Activated naive CD8-positive, alpha-beta T cell treated with anti-CD3 and anti-CD28 coated beads, Interleukin-2, amount 50 U/mL, for 24 hours (primary cell): Measurements from ENCODE around the gene SLC24A3.

Experiments used
- ATAC-seq: fragments of 150-1000 bp; cut with Tn5 transposase; one replicate; pipeline ENCODE4 v1.10.0; 2021
- DNase-seq: peaks from one replicate; pipeline ENCODE4 v3.0.0; 2021
- H3K27ac Mint-ChIP-seq: one replicate; pipeline ENCODE4 v1.8.0; 2021; ENCODE audit warnings: mild to moderate bottlenecking, mixed read lengths
- H3K27me3 Mint-ChIP-seq: one replicate; pipeline ENCODE4 v1.8.0; 2021; ENCODE audit warnings: mixed read lengths
- H3K36me3 Mint-ChIP-seq: one replicate; pipeline ENCODE4 v1.8.0; 2021; ENCODE audit warnings: low read depth, mixed read lengths
- H3K4me1 Mint-ChIP-seq: one replicate; pipeline ENCODE4 v1.8.0; 2021; ENCODE audit warnings: mixed read lengths
- H3K4me3 Mint-ChIP-seq: one replicate; pipeline ENCODE4 v1.8.0; 2021; ENCODE audit warnings: mild to moderate bottlenecking, moderate library complexity, mixed read lengths
- H3K9me3 Mint-ChIP-seq: one replicate; pipeline ENCODE4 v1.8.0; 2021; ENCODE audit warnings: mixed read lengths

The SLC24A3 gene

DNA sequence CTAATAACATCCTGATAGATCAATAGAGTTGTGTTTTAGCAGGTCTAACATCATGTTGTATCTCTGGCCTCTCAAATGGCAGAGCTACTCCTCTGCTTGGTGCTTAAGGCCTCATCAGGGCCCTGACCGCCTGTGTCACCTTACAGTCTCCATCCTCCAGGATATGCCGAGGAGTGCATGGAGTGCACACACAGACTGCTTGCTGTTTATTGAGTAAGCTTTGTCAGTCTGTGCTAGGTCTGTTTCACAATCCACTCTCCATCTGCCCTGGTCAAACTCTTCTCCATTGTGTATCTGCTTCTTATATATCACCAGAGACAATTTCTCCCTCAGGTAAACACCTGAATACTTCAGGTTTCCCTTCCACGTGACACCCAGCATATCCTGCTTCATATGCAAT lies 136.1 kb downstream of the SLC24A3 start:
- Mint-ChIP-seq H3K4me3 (no peak overlapping the region), H3K27ac (no peak overlapping the region), H3K36me3 (no peaks in the 10 kb centered on the region), H3K27me3 (peaks cover 3% of the 10 kb centered on the region), H3K9me3 (peaks cover 5% of the 10 kb centered on the region), H3K4me1 (no peaks in the 10 kb centered on the region)
- DNase-seq = no peak
- ATAC-seq = no peak

GRCh38 chr20:19349879-19350278 lies 137.4 kb downstream of the SLC24A3 start:
- H3K9me3 Mint-ChIP-seq = peaks cover 5% of the 10 kb centered on the region
- ATAC-seq = no peak
- H3K4me3 Mint-ChIP-seq = no peak overlapping the region
- no peak for DNase-seq
- H3K4me1 Mint-ChIP-seq = no peaks in the 10 kb centered on the region
- H3K27me3 Mint-ChIP-seq = peaks cover 3% of the 10 kb centered on the region
- H3K36me3 Mint-ChIP-seq = no peaks in the 10 kb centered on the region
- no peak overlapping the region for H3K27ac Mint-ChIP-seq

- peaks cover 3% of the 10 kb centered on the region for H3K27me3 Mint-ChIP-seq
- no peaks in the 10 kb centered on the region for H3K4me1 Mint-ChIP-seq
- DNase-seq = no peak
- H3K4me3 Mint-ChIP-seq = no peak overlapping the region
- H3K9me3 Mint-ChIP-seq = no peaks in the 10 kb centered on the region
- ATAC-seq = no peak
- no peaks in the 10 kb centered on the region for H3K36me3 Mint-ChIP-seq
- H3K27ac Mint-ChIP-seq = no peak overlapping the region
These were observed 139.1 kb downstream of the SLC24A3 start for GRCh38 chr20:19351542-19351941.

GRCh38 chr20:19354950-19355349 lies 142.5 kb downstream of the SLC24A3 start:
- Mint-ChIP-seq H3K4me1 (no peaks in the 10 kb centered on the region), H3K36me3 (no peaks in the 10 kb centered on the region), H3K4me3 (no peak overlapping the region), H3K27ac (no peak overlapping the region), H3K27me3 (peaks cover 3% of the 10 kb centered on the region), H3K9me3 (no peaks in the 10 kb centered on the region)
- no peak for DNase-seq
- ATAC-seq = no peak

DNA sequence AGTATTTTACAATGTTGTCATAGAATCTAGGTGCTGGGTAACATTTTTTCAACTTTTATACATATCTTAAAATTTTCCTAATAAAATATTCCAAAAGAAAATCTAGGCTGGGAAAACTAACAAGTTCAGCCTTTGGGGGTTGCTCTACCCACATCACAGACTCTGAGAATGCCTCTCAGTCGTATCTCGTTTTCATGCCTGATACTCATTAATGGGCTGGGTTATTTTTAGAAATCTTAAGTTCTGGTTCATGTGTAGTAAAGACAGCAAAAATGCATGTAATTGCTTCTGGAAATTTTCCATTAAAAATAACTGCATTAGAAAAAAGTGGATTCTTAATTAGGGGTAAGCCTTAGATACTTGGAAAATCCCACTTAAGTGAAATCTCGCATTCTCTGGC lies 149.3 kb downstream of the SLC24A3 start:
- no peak overlapping the region for H3K27ac Mint-ChIP-seq
- ATAC-seq = no peak

DNA sequence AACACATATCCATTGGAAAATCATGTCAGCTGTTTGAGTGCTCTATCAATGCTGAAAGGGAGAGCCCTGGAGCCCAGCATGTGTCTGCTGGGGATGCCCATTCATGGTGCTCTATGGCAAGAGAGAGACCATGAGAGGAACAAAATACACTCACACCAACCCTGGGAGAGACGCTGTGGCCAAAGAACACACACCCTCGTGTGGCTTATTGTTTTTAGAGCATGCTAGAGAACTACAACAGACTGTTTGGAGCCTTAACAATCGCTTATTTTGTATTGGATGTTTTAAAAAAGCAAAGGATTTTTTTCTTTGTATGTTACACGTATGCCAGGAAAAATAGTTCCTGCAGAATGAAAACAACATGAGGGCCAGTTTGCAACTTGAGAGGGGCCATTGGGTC lies 151.0 kb downstream of the SLC24A3 start:
- peaks cover 2% of the 10 kb centered on the region for H3K27me3 Mint-ChIP-seq
- no peaks in the 10 kb centered on the region for H3K4me1 Mint-ChIP-seq
- no peak for ATAC-seq
- no peak overlapping the region for H3K27ac Mint-ChIP-seq
- no peaks in the 10 kb centered on the region for H3K9me3 Mint-ChIP-seq
- H3K4me3 Mint-ChIP-seq = no peak overlapping the region
- no peaks in the 10 kb centered on the region for H3K36me3 Mint-ChIP-seq
- no peak for DNase-seq

More for the DNA sequence above, 149.3 kb downstream of the SLC24A3 start:
- no peak overlapping the region for H3K4me3 Mint-ChIP-seq
- H3K9me3 Mint-ChIP-seq = no peaks in the 10 kb centered on the region
- no peak for DNase-seq
- H3K4me1 Mint-ChIP-seq = no peaks in the 10 kb centered on the region
- H3K27me3 Mint-ChIP-seq = peaks cover 2% of the 10 kb centered on the region
- H3K36me3 Mint-ChIP-seq = no peaks in the 10 kb centered on the region

- H3K36me3 Mint-ChIP-seq = no peaks in the 10 kb centered on the region
- H3K4me3 Mint-ChIP-seq = no peak overlapping the region
- DNase-seq (no peak), ATAC-seq (no peak)
- H3K27ac Mint-ChIP-seq = no peak overlapping the region
- H3K4me1 Mint-ChIP-seq = no peaks in the 10 kb centered on the region
- H3K27me3 Mint-ChIP-seq = peaks cover 4% of the 10 kb centered on the region
- H3K9me3 Mint-ChIP-seq = no peaks in the 10 kb centered on the region
These were observed 155.1 kb downstream of the SLC24A3 start for GRCh38 chr20:19367591-19367990.

- H3K27ac Mint-ChIP-seq = no peak overlapping the region
- DNase-seq (no peak), ATAC-seq (no peak)
- H3K27me3 Mint-ChIP-seq = peaks cover 4% of the 10 kb centered on the region
- H3K4me1 Mint-ChIP-seq = no peaks in the 10 kb centered on the region
- no peaks in the 10 kb centered on the region for H3K9me3 Mint-ChIP-seq
- H3K36me3 Mint-ChIP-seq = no peaks in the 10 kb centered on the region
- no peak overlapping the region for H3K4me3 Mint-ChIP-seq
These were observed 155.9 kb downstream of the SLC24A3 start for GRCh38 chr20:19368351-19368750.

GRCh38 chr20:19370076-19371075 lies 157.9 kb downstream of the SLC24A3 start:
- DNase-seq (no peak), ATAC-seq (no peak)
- Mint-ChIP-seq H3K9me3 (no peaks in the 10 kb centered on the region), H3K4me1 (no peaks in the 10 kb centered on the region), H3K27ac (no peak overlapping the region), H3K36me3 (no peaks in the 10 kb centered on the region), H3K27me3 (peaks cover 4% of the 10 kb centered on the region), H3K4me3 (no peak overlapping the region)

DNA sequence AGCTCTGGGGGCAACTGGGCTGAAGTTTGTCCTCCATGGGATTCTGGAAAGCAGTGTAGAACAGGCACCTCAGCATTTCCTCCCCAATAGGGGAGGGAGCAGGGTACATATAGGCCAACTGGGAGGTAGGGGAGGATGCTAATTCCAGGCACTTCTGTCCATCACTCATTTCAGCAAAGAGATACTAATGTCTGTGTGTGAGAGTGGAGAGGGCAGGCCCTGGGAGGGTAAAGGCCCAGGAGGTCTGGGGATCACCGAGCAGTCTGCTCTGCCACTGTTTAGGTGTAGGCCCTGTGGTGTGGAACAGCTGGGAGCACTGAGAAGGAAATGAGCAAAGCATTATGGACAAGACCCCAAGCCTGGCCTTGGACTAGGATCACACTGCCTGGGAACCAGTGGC lies 158.7 kb downstream of the SLC24A3 start:
- no peak overlapping the region for H3K27ac Mint-ChIP-seq
- peaks cover 6% of the 10 kb centered on the region for H3K27me3 Mint-ChIP-seq
- no peaks in the 10 kb centered on the region for H3K9me3 Mint-ChIP-seq
- no peak overlapping the region for H3K4me3 Mint-ChIP-seq
- no peaks in the 10 kb centered on the region for H3K4me1 Mint-ChIP-seq
- H3K36me3 Mint-ChIP-seq = no peaks in the 10 kb centered on the region
- ATAC-seq (no peak), DNase-seq (no peak)

GRCh38 chr20:19374216-19374615 lies 161.8 kb downstream of the SLC24A3 start:
- H3K9me3 Mint-ChIP-seq = no peaks in the 10 kb centered on the region
- no peaks in the 10 kb centered on the region for H3K4me1 Mint-ChIP-seq
- peaks cover 7% of the 10 kb centered on the region for H3K27me3 Mint-ChIP-seq
- no peaks in the 10 kb centered on the region for H3K36me3 Mint-ChIP-seq
- DNase-seq = no peak
- no peak for ATAC-seq
- no peak overlapping the region for H3K27ac Mint-ChIP-seq
- H3K4me3 Mint-ChIP-seq = no peak overlapping the region

DNA sequence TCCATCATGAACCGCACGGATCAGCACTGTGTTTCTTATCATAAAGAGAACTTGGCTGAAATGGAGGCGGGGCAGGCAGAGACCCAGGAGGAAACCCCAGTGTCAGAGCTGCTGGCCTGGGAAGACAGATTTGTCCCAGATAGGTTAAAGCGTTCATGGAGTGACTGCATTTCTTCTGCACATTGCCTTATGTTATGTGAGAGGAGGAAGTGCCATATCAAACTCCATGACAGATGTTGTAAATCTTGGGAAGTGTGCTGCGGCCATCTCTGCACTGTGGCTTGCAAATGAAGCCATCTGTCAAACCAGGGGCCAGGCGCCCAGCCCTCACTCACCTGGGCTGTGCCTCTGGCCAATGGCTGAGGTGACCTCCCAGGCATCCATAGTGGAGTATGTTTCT lies 163.0 kb downstream of the SLC24A3 start:
- Mint-ChIP-seq H3K9me3 (no peaks in the 10 kb centered on the region), H3K4me1 (no peaks in the 10 kb centered on the region)
- DNase-seq = no peak

DNA sequence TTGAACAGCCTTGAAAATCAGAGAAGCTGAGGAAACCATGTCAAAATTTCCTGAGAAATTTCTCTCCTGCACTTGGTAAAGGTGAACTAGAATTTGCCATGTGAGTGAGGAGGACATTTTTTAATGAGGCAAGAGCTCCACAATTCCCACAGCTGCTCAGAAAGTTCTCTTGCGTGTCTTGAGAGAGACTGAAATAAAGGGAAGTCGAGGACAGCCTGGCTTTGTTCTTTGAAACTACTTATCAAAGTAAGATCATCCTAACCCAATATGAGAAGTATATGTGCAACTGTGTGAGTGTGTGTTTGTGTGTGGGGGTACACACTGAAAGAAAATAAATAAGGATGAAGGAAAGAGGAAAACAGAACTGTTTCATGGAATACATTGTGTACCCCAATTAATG lies 163.4 kb downstream of the SLC24A3 start:
- Mint-ChIP-seq H3K27me3 (peaks cover 7% of the 10 kb centered on the region), H3K27ac (no peak overlapping the region), H3K9me3 (no peaks in the 10 kb centered on the region), H3K36me3 (no peaks in the 10 kb centered on the region), H3K4me1 (no peaks in the 10 kb centered on the region), H3K4me3 (no peak overlapping the region)
- DNase-seq = no peak
- no peak for ATAC-seq

More for the DNA sequence above, 163.0 kb downstream of the SLC24A3 start:
- ATAC-seq = no peak
- peaks cover 7% of the 10 kb centered on the region for H3K27me3 Mint-ChIP-seq
- H3K4me3 Mint-ChIP-seq = no peak overlapping the region
- no peaks in the 10 kb centered on the region for H3K36me3 Mint-ChIP-seq
- H3K27ac Mint-ChIP-seq = no peak overlapping the region

GRCh38 chr20:19376451-19377229 lies 164.2 kb downstream of the SLC24A3 start:
- Mint-ChIP-seq H3K36me3 (no peaks in the 10 kb centered on the region), H3K9me3 (no peaks in the 10 kb centered on the region), H3K27me3 (peaks cover 7% of the 10 kb centered on the region), H3K4me3 (no peak overlapping the region), H3K4me1 (no peaks in the 10 kb centered on the region), H3K27ac (no peak overlapping the region)
- DNase-seq (no peak), ATAC-seq (no peak)

DNA sequence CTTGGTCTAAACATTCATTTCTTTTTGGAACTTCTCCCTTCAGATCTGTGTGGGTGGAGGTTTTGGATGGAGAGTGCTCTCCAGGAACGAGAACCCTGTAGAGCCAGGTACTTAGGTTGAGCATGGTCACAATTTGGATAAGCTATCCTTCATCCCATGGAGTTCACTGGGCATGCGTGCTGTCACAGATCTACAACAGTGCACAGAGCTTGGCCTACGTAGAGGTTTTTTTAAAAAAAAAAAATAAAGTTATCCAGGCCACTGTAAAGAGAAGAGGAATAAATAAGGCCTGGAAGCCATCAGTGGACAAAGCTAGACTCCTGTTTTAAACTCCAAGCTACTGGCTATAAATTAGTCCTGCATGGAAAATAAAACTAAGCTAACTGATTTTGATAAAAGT lies 165.6 kb downstream of the SLC24A3 start:
- H3K36me3 Mint-ChIP-seq = no peaks in the 10 kb centered on the region
- no peaks in the 10 kb centered on the region for H3K4me1 Mint-ChIP-seq
- H3K4me3 Mint-ChIP-seq = no peak overlapping the region
- no peak for DNase-seq
- no peak overlapping the region for H3K27ac Mint-ChIP-seq
- H3K27me3 Mint-ChIP-seq = peaks cover 4% of the 10 kb centered on the region
- H3K9me3 Mint-ChIP-seq = no peaks in the 10 kb centered on the region
- no peak for ATAC-seq
